DMS53 (cell line): Measurements from ENCODE around the gene SLAIN1.
"Not testable (repeated sequence)": the region's sequence is repeated elsewhere in the genome, so short reads cannot be mapped to it uniquely, and the experiment has no call there.

Source experiments
- DNase-seq: peaks from one replicate; lab custom pipeline; 2025; lab: John Stamatoyannopoulos, UW

The SLAIN1 gene

GRCh38 chr13:77697217-77698103 lies at the start of gene SLAIN1:
TSS of gene SLAIN1 (plus strand) at chr13:77697687. CDS start at chr13:77697914, 227 bp downstream.
- DNase-seq, result peak; percentile 78

DNA sequence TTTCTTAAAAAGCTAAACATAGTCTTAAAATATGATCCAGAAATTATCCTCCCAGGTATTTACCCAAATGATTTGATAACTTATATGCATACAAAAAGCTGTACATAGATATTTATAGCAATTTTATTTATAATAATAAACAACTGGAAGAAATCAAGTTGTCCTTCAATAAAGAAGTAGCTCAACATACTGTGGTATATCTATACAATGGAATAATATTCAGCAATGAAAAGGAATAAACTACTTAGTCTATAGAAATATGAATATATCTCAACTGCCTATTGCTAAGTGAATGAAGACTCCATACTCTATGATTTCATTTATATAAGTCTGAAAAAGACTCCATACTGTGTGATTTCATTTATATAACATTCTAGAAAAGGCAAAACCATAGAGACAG lies 47.1 kb upstream of the SLAIN1 start:
- DNase-seq, result no peak

- DNase-seq, result no peak
Measured at GRCh38 chr13:77653301-77653700, 44.2 kb upstream of the SLAIN1 start.

DNA sequence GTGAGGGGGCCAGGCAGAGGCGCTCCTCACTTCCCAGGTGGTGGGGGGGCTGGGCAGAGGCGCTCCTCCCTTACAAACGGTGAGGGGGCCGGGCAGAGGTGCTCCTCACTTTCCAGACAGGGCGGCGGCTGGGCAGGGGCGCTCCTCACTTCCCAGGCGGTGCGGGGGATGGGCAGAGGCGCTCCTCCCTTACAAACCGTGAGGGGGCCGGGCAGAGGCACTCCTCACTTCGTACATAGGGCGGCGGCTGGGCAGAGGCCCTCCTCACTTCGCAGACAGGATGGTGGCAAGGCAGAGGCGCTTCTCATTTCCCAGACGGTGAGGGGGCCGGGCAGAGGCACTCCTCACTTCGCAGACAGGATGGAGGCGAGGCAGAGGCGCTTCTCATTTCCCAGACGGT lies 37.5 kb upstream of the SLAIN1 start:
- not testable (repeated sequence) for DNase-seq

DNA sequence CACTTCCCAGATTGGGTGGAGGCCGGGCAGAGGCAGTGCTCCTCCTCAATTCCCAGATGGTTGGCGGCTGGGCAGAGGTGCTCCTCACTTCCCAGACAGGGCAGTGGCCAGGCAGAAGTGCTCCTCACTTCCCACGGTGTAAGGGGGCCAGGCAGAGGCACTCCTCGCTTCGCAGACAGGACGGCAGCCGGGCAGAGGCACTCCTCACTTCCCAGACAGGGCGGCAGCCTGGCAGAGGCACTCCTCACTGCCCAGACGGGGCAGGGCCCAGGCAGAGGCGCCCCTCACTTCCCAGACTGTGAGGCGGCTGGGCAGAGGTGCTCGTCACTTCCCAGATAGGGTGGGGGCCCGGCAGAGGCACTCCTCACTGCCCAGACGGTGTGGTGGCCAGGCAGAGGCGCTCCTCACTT lies 36.6 kb upstream of the SLAIN1 start:
- DNase-seq, result no peak

DNA sequence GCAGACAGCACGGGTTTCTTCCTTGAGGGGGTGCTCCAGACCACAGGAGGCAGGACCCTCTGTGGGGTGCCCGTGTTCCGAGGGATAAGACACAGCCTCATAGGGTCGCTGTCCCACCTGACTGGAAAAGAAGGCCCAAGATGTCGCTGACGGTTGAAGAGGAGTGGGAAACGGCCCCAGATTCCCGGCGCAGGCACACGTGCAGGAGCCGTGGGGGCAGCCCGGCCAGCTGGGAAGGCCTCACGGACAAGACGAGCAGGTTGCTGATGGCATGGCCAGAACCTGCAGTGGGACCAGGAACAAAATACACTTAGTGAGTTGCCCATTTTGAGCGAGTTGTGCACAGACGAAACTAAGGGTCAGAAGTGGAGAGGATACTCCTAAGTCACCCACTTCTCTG lies 35.2 kb upstream of the SLAIN1 start:
- DNase-seq, result not testable (repeated sequence)

DNA sequence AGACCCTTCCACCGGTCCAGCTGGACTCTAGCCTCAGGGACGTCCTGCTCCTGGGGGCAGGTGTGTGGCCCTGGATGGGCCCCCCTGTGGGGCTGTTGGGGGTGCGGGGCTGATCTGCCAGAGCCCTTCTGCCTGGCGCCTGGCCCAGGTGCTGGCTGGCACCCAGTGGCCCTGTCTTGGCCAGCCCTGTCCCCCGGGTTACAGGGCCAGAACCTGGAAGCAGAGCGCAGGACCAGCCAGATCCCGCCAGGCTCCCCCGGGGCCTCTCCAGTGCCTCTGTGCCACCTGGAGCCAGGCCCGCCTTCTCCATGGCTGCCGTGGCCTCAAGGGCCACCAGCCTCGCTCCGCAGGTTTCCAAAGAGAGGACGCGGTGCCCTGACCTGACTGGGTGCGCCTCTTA lies 34.7 kb upstream of the SLAIN1 start:
- not testable (repeated sequence) for DNase-seq

- no peak for DNase-seq
Measured at GRCh38 chr13:77674852-77675251, 22.6 kb upstream of the SLAIN1 start.

- DNase-seq, result no peak
Measured at GRCh38 chr13:77678691-77679235, 18.7 kb upstream of the SLAIN1 start.

GRCh38 chr13:77687799-77688198 lies 9.7 kb upstream of the SLAIN1 start:
- no peak for DNase-seq

- DNase-seq, result no peak
Measured at GRCh38 chr13:77691871-77692270, 5.6 kb upstream of the SLAIN1 start.

GRCh38 chr13:77692746-77693448 lies 4.6 kb upstream of the SLAIN1 start:
- no peak for DNase-seq

DNA sequence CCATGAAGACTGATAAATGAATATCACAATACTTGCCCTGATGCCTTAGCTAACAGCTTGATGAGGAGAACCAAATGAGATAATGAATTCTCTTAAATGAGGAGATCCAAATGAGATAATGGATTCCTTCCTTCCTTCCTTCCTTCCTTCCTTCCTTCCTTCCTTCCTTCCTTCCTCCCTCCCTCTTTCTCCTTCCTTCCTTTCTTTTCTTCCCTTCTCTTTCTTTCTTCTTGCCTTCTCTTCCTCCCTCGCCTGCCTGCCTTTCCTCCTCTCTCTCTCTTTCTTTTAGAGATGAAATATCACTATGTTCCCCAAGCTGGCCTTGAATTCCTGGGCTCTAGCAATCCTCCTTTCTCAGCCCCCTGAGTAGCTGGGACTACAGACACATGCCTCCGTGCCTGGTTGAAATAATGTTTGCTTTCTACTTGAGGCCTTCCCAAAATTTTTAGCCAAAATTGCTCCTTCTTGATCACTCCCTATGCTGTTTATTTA lies 4.0 kb upstream of the SLAIN1 start:
- DNase-seq, result no peak

- DNase-seq, result peak; percentile 11
Measured at GRCh38 chr13:77696006-77696878, 1.2 kb upstream of the SLAIN1 start.

DNA sequence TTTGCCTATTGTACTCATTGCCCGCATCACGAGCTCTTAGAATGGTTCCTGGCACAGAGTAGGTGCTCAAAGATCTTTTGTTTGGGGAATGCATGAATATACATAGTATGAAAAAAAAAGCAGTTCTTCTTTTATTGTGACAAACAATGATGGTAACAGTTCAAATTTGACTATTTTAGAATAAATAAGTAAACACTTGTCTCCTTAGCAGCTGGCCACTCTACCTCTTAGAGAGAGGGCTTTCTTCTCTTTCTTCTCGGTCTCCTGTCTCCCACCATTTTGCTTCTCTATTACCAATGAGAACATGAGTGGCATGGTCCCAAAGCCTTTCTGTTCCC lies 639 bp upstream of the SLAIN1 start:
- no peak for DNase-seq

GRCh38 chr13:77698201-77699058 lies 943 bp downstream of the SLAIN1 start:
- DNase-seq, result peak; percentile 55

DNA sequence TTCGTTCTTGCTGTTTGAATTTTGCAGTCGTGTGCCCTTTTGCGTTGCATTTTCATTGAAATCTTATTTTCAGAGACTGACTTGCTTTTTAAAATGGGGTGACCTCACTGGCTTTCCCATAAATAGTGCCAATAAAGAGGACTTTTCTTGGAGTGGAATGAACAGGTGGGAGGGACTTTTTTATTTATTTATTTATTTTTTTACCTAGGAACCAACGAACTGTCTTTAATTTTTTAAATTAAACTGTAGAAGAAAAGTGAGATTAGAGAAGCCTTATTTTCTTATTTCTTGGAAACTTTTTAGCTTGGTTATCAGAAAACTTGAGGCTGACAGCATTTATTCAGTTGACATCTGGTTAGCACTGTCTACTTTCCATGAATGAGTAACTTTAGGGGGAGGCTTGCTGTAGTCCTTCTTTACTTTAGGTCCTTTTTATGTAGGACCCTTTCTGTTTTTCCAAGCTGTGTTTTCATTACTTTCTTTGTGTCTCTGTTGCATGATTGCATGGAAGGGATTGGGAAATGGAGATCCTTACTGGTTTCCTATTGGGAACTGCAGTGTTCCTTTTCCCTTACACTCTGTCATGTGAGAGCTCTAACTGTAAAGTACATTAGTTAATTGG lies 1.7 kb downstream of the SLAIN1 start:
- DNase-seq, result peak; percentile 1

- DNase-seq, result peak; percentile 52
Measured at GRCh38 chr13:77701305-77701704, 3.8 kb downstream of the SLAIN1 start.

GRCh38 chr13:77702366-77702765 lies 4.9 kb downstream of the SLAIN1 start:
- DNase-seq, result no peak

- no peak for DNase-seq
Measured at GRCh38 chr13:77703408-77703807, 5.9 kb downstream of the SLAIN1 start.
